8988T (cell line): Measurements from ENCODE around the gene RAPGEFL1.
"Not testable (repeated sequence)": the region's sequence is repeated elsewhere in the genome, so short reads cannot be mapped to it uniquely, and the experiment has no call there.

ENCODE experiments used
- DNase-seq: peaks from one replicate; pipeline ENCODE4 v3.0.0; 2011

RAPGEFL1 gene

GRCh38 chr17:40218006-40218739 lies 40.9 kb downstream of the RAPGEFL1 start:
- DNase-seq, result no peak

DNA sequence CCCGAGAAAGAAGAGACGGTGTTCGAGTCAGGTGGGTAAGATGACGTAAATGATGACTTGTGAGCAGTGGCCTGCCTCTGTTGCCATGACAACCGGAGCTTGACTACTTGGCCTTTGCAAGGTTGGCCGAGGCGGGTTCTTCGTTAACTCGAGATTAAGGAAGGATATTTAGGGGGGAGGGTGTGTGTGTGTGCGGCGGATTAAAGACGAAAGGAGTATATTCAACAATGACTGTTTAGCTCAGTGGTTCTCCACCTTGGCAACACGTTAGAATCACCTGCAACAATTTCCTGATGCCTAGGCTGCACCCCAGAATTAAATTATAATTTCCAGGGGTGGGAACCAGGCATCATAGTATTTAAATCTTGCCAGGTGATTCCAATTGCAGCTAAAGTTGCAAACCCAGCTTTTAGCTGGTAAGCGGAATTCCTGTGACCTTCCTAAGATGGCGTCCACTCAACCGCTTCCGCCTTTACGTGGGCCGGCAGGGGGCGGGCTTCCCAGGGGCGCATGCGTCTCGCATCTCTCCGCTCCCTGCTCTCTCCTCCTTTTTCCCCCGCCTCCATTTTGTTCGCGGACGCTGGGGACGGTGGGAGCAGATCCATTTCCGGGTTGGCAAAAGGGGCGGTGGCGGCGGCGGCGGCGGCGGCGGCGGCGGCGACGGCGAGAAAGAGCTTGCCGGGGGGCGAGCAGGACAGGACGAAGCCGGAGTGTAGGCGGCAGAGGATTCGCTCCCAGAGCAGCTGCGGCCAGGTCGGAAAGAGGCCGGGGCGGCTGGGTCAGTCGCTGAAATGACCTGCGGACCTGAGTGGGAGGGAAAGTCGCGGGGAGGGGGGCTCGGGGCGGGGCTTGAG lies 41.7 kb downstream of the RAPGEFL1 start, which contains the start of gene WIPF2:
Gene WIPF2 (plus strand): TSS at position 565 of the 854 bp plus-strand sequence. CDS start 37,156 bp downstream, outside the sequence.
- DNase-seq, result peak; percentile 71

DNA sequence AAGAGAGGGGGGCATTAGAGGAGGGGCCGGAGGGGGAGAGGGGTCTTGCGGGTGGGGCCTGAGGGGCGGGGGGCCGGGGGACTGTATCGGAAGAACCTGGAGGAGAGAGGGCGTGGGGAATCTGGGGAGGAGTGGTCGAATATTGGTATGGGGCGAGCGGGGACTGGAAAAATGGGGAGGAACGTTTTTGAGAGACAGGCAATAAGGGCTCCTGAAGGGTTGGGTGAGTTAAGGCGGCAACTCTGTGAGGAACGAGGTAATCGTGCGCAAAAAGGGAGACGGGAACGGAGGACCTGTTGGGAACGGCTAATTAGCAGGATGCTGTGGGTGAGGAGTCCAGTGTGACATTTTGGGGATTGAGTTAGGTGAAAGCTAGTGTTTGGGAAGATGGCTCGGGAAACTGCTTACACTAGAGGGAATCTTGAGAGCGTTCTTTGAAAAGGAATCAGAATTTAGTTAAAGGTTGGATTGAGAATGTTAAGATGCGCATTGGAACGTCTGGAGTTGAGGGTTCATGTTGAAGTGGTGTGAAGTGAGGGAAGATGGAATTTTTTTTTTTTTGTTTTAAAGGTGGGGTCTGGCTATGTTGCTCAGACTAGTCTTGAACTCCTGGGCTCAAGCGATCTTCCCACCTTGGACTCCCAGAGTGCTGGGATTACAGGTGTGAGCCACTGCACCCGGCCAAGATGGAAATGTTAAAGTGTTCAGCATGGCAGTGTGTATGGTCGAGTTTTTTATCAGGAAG lies 42.5 kb downstream of the RAPGEFL1 start:
- DNase-seq, result no peak

DNA sequence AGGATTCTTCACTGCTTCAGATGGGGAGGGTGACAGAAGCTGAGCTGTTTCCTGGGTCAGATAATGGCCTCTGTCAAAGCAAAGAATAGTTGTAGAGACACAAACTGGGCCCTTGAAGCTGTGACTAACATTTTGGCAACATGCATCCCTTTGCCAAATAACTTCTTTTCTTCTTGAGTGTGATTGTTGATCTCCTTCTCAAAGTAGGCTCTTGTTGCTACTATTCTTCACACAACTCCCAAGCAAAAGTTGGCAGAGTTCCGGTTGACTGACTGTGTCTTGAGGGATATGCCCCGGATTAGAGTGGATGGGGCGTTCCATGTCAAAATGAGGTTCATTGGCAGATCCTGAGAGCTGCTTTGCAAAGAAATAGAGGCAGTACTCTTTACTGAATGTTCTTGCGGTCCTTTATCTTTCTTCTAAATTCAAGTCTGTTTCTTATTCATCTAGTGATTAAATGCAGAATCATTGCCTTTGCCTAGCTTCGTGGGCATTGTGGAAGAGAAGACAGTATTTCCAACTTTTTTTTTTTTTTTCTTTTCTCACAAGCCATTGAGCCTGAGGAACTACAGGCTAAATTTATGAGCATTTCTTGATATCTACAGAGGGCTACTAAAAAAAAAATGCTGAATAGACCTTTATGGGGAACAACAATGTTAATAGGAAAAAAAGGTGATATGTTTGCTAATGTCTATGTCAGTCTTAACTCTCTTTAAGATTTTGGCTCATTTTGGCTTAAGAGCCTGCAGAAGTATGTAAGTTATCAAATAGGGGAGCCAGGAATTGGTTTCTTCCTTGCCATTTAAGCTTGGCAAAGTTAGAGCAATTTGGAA lies 47.7 kb downstream of the RAPGEFL1 start:
- DNase-seq, result no peak

DNA sequence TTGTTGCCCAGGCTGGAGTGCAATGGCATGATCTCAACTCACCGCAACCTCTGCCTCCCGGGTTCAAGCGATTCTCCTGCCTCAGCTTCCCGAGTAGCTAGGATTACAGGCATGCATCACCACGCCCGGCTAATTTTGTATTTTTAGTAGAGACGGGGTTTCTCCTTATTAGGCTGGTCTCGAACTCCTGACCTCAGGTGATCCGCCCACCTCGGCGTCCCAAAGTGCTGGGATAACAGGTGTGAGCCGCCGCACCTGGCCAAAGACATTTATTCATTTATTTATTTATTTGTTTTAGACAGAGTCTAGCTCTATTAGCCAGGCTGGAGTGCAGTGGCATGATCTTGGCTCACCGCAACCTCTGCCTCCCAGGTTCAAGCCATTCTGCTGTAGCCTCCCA lies 51.9 kb downstream of the RAPGEFL1 start:
- not testable (repeated sequence) for DNase-seq

DNA sequence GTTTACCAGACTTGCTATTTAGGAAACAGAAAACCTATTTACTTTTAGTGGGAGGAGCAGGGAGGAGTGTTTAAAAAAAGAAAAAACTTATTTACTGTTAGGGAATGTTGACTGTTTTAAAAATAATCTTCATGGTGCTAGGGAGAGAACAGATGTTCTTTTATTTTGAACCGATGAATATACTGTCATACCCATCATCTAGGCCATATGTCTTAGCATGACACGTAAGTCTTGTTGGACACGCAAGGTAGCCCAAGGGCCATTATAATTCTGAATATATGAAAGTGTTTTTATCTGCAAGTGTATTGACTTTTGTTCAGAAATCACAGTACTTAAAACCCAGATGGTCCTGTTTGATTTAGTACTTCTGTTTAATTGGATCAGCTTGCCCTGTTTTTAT lies 53.4 kb downstream of the RAPGEFL1 start:
- DNase-seq, result no peak

GRCh38 chr17:40231928-40232327 lies 54.7 kb downstream of the RAPGEFL1 start:
- DNase-seq, result not testable (repeated sequence)

- no peak for DNase-seq
Observed at GRCh38 chr17:40241252-40241834, 64.1 kb downstream of the RAPGEFL1 start.

DNA sequence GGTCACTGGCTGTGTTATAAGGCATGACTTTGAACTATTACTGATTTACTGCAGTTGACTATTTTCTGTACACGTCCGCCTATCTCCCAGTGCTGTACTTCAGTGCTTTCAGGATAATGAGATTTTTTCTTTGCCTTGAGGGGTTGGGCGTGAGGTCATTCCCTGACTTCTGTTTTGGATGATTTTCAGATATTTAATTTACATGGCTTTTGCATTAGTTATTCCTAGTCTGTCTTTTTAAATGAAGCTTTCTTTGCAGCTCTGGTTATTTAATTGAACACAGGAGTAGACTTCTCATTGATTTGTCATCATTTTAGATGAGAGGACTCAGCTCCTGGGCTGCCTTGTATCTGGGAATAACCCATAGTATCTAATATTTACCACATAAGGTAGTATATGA lies 65.5 kb downstream of the RAPGEFL1 start:
- no peak for DNase-seq

GRCh38 chr17:40243761-40244160 lies 66.5 kb downstream of the RAPGEFL1 start:
- no peak for DNase-seq

- DNase-seq, result no peak
Observed at GRCh38 chr17:40244255-40244654, 67.0 kb downstream of the RAPGEFL1 start.
